NCI-H510A treated with DMSO at 0.1 percent for 48 hours (cell line): ENCODE measurements around the gene PNPLA5.
"Not testable (repeated sequence)": the region's sequence is repeated elsewhere in the genome, so short reads cannot be mapped to it uniquely, and the experiment has no call there.

ENCODE experiments used
- DNase-seq: peaks from one replicate; lab custom pipeline; 2025; lab: John Stamatoyannopoulos, UW

PNPLA5 gene, protein sequence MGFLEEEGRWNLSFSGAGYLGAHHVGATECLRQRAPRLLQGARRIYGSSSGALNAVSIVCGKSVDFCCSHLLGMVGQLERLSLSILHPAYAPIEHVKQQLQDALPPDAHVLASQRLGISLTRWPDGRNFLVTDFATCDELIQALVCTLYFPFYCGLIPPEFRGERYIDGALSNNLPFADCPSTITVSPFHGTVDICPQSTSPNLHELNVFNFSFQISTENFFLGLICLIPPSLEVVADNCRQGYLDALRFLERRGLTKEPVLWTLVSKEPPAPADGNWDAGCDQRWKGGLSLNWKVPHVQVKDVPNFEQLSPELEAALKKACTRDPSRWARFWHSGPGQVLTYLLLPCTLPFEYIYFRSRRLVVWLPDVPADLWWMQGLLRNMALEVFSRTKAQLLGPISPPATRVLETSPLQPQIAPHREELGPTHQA

DNA sequence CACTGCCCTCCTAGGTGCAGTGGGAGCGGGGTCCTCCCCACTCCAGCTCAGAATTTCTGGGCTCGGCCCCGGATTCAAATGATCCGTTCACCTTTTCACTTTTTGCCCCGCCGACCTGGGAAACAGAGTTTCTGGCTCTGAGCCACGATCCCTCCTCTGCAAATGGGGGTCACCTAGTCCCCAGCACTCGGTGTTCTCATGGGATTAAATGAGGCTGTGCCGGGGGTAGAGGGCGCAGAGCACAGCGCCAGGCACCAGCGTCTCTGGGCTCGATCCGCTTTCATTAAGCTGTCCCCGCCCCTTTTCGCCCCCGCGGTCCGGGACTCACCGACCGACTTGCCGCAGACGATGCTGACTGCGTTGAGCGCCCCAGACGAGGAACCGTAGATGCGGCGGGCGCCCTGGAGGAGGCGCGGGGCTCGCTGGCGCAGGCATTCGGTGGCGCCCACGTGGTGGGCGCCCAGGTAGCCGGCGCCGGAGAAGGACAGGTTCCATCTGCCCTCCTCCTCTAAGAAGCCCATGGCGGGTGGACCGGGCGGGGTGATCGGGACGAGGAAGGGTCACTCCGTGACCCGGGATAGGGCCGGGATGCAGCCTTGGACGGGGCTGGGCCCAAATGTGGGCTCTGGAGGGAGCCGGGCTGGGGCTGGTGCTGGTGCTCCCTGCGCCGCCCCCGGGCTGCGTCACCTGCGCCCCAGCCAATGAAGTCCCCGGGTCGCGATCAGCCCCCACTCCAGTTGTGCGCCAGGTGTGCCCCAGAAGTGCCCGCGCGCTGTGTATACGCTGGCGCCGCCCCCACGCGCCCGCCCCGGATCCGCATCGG lies at the start of gene PNPLA5:
Gene PNPLA5, minus strand, starts transcription at position 654 of the 823 bp plus-strand sequence. Its CDS starts 133 bp downstream, at position 521.
- DNase-seq = no peak

DNA sequence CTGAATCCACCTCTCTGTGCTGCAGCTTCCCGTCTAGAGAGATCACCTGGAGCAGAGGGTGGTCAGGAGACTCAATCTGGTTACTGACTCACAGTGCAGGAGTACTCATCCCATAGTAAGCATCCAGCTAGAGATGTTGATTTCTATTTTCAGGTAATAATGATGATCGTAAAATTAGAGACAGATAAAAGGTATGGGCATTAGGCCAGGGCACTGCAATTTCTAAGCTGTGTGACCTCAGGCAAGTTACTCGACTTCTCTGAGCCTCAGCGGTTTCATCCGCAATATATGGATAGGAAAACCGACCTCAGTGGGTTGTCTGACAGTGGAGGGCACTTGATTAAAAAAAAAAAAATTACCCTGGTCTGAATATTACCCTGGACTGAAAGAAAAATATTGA lies 49.6 kb upstream of the PNPLA5 start:
- no peak for DNase-seq

DNA sequence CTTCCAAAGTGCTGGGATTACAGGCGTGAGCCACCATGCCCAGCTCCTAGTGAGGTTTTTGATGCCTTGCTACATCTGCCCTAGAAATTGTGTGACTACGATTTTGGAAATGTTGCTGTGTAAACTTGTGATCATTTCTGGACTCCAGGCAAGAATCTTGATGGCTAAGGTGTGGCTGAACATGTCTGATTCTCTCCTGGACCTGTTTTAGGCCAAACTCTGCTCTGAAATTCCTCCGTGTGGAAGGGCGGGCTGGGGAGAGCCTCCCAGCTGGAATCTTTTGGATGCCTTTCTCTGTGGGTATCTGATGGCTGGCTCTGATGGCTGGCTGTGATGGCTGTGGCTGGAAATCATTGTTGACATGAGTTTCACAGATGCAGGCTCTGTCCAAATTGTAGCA lies 40.0 kb upstream of the PNPLA5 start:
- DNase-seq = no peak

DNA sequence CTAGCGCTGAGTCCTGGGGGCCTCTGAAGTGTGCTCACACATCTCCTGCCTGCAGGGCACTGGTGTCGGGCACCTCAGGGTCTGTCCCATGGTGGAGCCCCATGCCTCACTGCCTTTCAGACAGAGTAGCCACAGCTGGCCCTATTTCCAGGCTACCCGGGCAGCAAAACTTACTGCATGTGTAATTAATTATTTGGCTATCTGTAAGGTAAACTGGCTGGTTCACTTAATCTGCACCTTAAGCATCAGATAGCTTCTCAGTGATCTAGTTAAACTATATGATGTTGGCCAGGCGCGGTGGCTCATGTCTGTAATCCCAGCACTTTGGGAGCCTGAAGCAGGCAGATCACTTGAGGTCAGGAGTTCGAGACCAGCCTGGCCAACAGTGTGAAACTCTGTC lies 37.1 kb upstream of the PNPLA5 start:
- DNase-seq = no peak

DNA sequence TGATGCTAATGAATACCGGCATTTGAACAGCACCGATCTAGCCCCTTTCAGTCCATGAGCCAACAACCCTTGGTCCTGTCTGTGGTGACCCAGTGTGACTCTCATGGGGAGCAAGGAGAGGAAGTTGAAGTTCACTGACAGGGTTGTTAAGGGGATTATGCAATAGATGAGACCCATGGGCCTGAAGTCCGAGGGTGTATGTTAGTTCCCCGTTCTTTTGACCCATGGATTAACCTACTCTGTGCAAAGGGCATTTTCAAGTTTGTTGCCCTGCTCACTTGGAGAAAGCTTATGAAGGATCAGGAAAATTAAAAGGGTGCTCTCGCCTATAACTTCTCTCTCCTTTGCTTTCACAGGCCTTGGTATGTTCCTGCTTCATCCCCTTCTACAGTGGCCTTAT lies 36.7 kb upstream of the PNPLA5 start:
- no peak for DNase-seq

DNA sequence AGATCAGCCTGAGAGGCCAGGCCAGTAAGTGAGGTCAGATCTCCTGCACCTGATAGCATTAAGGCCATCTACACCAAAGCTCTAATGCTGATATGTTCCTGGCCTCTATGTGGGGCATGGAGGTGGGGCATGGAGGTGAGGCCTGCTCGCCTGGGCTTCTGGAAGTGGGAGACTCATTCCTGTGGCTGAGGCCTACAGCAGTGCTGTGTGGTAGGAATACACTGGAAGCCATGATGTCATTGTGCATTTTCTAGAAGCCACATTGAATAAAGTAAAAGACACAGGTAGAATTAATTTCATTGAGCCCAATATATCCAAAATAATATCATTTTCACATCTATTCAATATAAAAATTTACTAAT lies 34.5 kb upstream of the PNPLA5 start:
- DNase-seq = no peak

DNA sequence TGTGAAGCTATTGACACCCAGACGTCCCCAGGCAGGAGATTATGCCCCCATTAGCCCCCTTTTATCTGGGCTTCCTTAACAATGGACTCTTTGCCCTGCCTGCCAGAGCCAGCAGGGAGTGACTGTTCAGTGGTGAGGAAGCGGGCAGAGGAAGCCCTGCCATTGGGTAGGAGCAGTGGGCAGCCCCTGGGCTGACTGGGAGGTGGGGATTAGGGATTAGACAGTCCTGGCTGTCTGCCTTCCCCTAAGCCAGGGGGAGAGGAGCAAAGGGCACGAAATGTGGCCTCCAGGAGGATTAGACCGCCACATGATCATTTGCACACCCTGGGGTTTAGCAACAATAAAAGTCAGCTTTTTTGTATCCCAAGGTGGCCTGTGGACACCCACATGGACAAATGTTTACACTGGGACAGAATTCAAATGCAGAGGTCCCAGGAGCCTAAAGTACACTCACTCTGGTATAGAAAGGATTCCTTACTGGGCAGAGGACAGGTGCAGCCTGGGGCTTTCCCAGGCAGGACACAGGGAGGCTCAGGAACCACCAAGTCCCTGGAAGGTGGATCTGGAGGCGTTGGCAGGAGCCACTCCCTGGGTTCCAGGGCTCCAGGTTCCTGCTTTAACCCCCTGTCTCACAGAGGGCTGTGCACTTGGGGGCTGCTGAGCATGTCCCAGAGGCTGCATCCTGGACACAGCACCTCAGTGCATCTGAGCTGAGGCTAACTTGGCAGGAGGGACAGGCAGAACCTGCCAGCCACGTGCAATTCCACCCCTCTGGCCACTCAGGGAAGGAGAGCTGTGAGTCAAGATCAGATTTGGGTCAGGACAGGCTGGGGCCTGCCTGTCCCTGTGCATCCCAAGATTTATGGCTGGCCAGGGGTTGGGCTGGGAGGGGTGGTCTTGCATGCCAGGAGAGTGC lies 33.9 kb upstream of the PNPLA5 start:
- no peak for DNase-seq

DNA sequence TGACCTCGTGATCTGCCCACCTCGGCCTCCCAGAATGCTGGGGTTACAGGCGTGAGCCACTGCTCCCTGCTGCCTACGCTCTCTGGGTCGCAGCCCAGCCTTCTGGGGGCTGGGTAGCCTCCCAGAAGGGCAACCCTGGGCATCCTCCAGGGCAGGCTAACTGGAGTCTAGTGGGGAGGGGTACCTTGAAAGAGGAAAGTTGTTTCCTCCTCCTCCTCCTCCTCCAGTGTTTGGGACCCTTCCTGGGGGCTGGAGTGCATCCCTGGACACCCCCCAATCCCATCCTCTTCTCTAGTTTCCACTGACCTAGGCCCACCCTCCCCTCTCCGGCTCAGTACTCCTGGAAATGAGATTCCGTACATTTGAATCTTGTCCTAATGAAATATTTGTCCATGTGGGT lies 33.1 kb upstream of the PNPLA5 start:
- no peak for DNase-seq

DNA sequence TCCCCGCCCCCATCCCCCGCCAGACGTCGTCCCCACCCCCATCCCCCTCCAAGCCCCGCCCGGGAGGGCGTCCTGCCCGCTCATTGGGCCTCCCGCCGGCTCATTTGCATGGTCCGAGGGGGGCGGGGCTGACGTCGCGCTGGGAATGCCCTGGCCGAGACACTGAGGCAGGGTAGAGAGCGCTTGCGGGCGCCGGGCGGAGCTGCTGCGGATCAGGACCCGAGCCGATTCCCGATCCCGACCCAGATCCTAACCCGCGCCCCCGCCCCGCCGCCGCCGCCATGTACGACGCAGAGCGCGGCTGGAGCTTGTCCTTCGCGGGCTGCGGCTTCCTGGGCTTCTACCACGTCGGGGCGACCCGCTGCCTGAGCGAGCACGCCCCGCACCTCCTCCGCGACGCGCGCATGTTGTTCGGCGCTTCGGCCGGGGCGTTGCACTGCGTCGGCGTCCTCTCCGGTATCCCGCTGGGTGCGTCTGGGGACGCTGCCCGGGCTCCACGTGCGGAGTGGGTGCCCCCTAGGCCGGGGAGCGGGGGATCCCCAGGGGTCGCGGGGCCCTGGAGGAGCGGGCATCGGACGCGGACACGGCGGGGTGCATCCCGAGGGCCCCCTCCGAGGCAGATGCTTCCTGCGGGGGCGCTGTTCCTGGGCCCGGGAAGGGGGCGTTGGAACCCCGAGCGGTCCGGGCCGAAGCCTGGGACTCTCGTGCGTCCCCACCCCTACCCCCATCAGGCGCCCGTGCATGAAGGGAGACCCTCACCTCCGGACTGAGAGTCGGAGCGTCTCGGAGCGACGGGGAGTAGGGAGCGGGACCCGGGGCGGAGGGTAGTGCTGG lies 32.0 kb upstream of the PNPLA5 start, which contains the start of gene PNPLA3:
Gene PNPLA3, plus strand, starts transcription at position 175 of the 834 bp plus-strand sequence. Its CDS starts 107 bp downstream, at position 282.
- peak; percentile 46 for DNase-seq

DNA sequence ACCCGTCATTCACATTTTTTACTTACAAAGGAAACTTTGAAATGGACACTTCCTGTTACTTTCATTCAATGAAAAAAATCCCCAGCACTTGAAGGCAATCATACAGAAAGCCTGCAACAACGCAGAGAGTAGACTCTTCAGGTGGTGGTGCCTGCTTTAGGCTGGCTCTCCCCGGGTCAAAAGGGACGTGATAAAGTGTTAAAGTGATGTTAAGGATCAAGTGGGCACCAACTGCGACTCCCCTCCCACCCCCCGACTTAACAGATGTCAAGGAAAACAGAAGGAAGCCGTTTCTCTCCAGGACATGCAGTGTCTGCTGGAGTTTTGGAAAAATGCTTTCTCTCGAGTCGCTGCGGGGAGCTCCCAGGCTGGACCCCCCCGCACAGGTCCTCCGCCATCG lies 31.4 kb upstream of the PNPLA5 start:
- DNase-seq = no peak

DNA sequence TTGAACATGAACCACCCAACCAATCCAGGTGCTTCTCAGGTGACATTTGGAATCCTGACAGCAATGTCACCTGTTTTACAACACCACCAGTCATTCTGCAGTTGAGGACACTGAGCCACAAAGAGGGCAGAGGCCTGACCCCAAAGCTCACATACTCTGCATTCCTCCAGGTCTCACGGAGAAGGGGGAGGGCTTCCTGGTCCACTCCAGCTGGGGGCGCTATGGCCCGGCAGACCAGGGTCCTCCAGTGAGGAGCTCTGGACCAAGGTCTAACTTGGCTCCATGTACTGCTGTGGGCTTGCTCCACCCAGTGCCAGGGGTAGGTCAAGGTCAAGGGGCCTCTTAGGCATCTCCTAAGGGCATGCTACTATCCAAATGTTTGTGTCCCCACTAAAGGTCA lies 30.3 kb upstream of the PNPLA5 start:
- no peak for DNase-seq

DNA sequence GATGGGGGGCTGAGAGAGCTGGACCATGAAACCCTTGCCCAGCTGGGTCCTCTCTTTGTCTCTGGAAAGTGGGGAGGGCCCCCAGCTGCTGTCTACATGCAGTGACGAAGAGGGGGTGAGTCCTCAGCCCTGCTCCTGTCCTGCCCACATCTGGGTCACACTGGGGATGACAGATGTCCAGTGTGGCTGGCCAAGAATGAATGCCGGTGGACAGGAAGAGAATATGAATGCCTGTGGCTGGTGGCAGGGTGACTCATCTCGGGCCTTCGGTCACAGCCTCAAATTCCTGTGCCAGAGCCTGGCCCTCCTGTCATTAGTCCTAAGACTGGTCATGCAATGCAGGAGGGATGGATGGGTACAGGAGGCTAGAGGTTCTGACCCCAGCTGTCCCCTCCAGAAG lies 29.6 kb upstream of the PNPLA5 start:
- DNase-seq = no peak

DNA sequence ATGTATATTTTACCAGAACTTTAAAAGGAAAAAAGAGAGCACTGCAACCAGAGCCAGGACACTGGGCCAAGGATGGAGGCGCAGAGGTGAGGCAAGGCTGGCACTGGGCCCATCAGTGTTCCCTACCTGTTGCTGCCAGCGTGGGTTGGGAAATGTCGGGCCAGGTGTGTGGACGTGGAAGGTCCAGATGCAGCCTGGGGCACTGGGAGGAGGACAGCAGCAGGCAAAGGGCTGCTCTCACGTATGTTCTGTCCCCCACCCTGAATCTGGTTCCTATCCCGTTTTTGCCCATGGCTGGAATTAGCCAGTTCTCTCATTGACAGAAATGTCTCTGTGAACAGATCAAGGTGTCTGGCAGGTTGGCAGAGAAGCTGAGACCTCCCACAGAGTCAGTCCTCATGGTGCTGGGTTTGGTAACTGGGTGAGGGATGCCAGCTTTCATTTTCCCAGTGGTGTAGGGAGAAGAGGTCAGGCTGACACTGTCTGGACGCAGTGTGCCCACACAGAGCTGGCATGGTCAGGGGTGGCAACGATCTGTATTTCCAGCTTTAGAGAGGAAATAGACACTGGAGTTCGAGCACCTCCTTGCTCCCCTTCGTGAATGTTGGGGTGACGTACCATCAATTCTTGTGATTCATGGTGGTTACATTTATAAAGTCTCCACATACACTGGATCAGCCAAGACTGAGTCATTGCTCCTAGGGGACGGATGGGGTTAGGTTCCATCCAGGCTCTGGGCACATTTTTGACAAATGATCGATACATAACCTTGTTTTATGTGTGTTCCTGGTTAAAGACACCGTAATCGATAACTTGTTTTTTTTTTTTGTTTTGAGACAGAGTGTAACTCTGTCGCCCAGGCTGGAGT lies 27.5 kb upstream of the PNPLA5 start:
- no peak for DNase-seq

DNA sequence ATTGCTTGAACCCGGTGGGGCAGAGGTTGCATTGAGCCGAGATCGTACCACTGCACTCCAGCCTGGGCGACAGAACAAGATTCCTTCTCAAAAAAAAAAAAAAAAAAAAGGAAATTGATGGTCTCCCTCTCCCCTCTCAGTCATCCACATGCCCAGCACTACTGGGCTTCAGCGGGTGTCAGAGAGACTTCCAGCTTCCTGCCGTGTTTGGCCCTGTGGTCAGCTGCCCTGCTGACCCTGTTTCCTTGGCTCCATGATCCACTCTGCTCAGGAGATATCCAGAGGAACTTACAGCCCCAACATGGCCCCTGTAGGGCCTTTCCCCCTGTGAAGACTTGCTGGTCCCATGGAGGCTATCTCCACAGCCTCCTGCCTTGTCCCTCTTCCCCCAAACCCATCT lies 25.7 kb upstream of the PNPLA5 start:
- DNase-seq = no peak

DNA sequence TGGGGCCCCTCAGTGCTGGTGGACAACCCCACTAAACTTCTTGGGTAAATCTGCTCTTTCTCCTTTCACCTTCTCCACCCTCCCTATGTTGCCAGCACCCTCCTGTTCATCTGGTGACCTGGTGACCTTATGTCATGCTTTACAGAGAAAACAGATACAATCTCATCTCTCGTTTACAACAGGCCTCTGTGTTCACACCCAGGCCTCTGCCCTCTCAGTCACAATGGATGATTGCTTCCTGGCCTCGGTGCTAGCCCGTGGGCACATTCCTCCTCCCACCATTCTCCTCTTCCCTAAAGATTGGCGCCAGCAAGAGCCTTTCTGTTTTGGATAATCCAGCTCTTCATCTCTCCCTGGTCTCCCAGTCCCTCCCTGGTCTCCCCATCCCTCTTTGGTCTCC lies 19.5 kb upstream of the PNPLA5 start:
- DNase-seq = no peak

DNA sequence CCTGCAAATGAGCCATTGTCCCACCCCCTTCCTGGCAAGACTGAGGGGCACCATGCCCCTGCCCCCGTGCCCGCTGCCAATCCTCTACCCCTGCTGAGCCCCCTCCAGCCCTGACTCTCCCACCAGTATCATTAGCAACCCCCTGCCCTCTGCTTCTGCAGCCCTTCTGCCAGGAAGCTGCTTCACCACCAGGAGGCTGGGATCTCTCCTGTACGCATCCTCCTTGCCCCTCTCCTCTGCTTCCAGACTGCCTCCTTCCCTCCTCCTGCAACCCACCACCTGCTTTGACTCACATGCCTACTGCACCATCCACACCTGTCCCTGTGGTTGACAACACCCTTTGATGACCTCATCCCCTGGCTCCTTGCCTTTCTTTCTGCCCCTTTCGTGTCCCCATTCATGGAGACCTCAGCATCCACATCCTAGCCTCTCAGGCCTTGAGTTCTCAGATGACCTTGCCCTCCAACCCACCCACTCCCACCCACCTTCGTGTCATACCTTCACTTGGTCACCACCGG lies 18.4 kb upstream of the PNPLA5 start:
- DNase-seq = no peak

DNA sequence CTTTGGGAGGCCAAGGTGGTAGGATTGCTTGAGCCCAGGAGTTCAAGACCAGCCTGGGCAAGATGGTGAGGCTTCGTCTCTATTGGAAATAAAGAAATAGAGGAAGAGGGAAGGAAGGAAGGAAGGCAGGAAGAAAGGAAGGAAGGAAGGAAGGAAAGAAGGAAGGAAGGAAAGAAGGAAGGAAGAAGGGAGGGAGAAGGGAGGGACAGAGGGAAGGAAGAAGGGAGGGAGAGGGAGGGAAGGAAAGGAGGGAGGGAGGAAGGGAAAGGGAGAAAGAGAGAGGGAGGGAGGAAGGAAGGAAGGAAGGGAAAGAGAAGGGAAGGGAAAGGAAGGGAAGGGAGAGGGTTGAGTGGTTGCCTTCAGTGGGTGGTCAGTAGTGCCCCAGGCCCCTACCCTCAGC lies 17.9 kb upstream of the PNPLA5 start:
- DNase-seq = no peak

DNA sequence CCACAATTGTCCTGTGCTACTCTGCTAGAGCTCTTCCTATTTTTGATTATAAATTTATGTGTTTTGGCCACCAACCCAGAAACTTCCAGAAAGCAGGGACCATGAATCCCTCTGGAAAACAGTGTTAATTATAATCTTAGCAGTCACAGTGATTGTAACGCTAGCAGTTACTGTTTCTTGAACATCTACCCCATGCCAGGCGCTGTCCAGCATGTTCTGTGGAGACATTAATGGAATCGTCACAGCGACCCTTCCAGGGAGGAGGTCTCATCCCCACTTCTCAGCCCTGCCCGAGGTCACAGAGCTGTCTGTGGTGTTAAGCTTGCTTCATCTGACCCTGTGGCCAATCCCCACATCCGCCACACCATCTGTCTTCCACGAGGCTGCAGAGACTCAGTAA lies 13.9 kb upstream of the PNPLA5 start:
- no peak for DNase-seq

DNA sequence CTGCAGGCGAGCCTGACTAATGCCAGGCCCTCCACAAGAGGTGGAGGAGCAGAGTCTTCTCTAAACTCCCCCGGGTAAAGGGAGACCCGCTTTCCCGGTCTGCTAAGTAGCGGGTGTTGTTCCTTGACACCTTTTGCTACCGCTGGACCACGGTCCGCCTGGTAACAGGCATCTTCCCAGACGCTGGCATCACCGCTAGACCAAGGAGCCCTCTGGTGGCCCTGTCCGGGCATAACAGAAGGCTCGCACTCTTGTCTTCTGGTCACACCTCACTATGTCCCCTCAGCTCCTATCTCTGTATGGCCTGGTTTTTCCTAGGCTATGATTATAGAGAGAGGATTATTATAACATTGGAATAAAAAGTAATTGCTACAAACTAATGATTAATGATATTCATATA lies 12.6 kb upstream of the PNPLA5 start:
- not testable (repeated sequence) for DNase-seq

DNA sequence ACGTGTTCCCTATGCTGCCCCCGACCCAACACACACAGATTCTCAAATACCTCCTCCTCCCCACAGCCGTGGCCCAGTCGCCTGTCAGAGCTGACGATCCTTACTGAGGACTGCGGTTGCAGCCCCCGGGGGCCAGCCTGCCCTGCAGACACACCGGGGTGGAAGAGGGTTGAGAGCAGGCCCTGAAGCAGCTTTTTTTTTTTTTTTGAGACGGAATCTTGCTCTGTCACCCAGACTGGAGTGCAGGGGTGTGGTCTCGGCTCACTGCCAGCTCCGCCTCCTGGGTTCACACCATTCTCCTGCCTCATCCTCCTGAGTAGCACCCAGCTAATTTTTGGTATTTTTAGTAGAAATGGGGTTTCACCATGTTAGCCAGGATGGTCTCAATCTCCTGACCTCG lies 11.2 kb upstream of the PNPLA5 start:
- not testable (repeated sequence) for DNase-seq
